GM18520 (cell line): ENCODE data around the gene FTHL17.
A peak's percentile ranks its signal among the peaks of the same experiment; 100 is the strongest.

Source experiments
- ATAC-seq: cut with Tn5 transposase; IDR thresholded peaks from one replicate; pipeline ENCODE4 v1.9.1; 2021; ENCODE audit not compliant: unreplicated experiment

FTHL17 gene

GRCh38 chrX:31071725-31072124 lies at the start of gene FTHL17:
TSS of gene FTHL17 (minus strand) at chrX:31072041. CDS start at chrX:31071953, 88 bp downstream.
- no peak for ATAC-seq

GRCh38 chrX:31117266-31117665 lies 45.4 kb upstream of the FTHL17 start:
- ATAC-seq: no peak

GRCh38 chrX:31115398-31115797 lies 43.6 kb upstream of the FTHL17 start:
- no peak for ATAC-seq

- ATAC-seq: no peak
Measured at GRCh38 chrX:31114858-31115257, 43.0 kb upstream of the FTHL17 start.

- no peak for ATAC-seq
Measured at GRCh38 chrX:31112226-31112999, 40.6 kb upstream of the FTHL17 start.

GRCh38 chrX:31110657-31111056 lies 38.8 kb upstream of the FTHL17 start:
- ATAC-seq: no peak

- peak; percentile 87 for ATAC-seq
Measured at GRCh38 chrX:31099536-31100090, 27.8 kb upstream of the FTHL17 start.

GRCh38 chrX:31098079-31098478 lies 26.2 kb upstream of the FTHL17 start:
- no peak for ATAC-seq

GRCh38 chrX:31093639-31093975 lies 21.8 kb upstream of the FTHL17 start:
- peak; percentile 14 for ATAC-seq

GRCh38 chrX:31092970-31093638 lies 21.3 kb upstream of the FTHL17 start:
- peak; percentile 47 for ATAC-seq

- ATAC-seq: no peak
Measured at GRCh38 chrX:31092476-31092875, 20.6 kb upstream of the FTHL17 start.

GRCh38 chrX:31091819-31092218 lies 20.0 kb upstream of the FTHL17 start:
- no peak for ATAC-seq

GRCh38 chrX:31074522-31074921 lies 2.7 kb upstream of the FTHL17 start:
- no peak for ATAC-seq

GRCh38 chrX:31071262-31071661 lies 579 bp downstream of the FTHL17 start:
- no peak for ATAC-seq

- ATAC-seq: peak; percentile 77
Measured at GRCh38 chrX:31070057-31070468, 1.8 kb downstream of the FTHL17 start.

GRCh38 chrX:31063114-31063513 lies 8.7 kb downstream of the FTHL17 start:
- no peak for ATAC-seq

GRCh38 chrX:31061091-31061490 lies 10.8 kb downstream of the FTHL17 start:
- peak; percentile 49 for ATAC-seq

- ATAC-seq: no peak
Measured at GRCh38 chrX:31060016-31060415, 11.8 kb downstream of the FTHL17 start.

GRCh38 chrX:31058284-31058683 lies 13.6 kb downstream of the FTHL17 start:
- ATAC-seq: no peak

- no peak for ATAC-seq
Measured at GRCh38 chrX:31057691-31058090, 14.2 kb downstream of the FTHL17 start.

- ATAC-seq: no peak
Measured at GRCh38 chrX:31057291-31057690, 14.6 kb downstream of the FTHL17 start.

GRCh38 chrX:31053621-31054020 lies 18.2 kb downstream of the FTHL17 start:
- ATAC-seq: no peak
